Measurements from ENCODE around the gene ASB2.

DNA sequence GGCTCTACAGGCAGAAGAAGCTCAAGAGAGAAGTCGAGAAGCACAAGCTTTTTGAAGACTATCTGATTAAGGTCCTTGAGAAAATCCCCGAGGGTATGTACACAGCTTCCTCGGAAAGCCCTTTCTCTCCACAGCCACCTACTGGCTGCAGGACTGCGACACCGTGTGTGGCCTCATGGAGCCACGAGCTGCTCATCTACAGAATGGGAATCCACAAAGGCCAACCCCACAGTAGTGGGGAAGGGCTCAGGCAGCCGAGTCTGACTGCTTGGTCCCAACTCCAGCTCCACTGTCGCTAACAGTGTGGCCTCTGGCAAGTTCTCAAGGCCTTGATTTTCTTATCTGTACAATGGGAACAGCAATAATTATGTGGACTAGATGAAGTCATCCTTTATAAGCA, 23.2 kb upstream of the ASB2 start:
- TF ChIP-seq, protein P1, sequence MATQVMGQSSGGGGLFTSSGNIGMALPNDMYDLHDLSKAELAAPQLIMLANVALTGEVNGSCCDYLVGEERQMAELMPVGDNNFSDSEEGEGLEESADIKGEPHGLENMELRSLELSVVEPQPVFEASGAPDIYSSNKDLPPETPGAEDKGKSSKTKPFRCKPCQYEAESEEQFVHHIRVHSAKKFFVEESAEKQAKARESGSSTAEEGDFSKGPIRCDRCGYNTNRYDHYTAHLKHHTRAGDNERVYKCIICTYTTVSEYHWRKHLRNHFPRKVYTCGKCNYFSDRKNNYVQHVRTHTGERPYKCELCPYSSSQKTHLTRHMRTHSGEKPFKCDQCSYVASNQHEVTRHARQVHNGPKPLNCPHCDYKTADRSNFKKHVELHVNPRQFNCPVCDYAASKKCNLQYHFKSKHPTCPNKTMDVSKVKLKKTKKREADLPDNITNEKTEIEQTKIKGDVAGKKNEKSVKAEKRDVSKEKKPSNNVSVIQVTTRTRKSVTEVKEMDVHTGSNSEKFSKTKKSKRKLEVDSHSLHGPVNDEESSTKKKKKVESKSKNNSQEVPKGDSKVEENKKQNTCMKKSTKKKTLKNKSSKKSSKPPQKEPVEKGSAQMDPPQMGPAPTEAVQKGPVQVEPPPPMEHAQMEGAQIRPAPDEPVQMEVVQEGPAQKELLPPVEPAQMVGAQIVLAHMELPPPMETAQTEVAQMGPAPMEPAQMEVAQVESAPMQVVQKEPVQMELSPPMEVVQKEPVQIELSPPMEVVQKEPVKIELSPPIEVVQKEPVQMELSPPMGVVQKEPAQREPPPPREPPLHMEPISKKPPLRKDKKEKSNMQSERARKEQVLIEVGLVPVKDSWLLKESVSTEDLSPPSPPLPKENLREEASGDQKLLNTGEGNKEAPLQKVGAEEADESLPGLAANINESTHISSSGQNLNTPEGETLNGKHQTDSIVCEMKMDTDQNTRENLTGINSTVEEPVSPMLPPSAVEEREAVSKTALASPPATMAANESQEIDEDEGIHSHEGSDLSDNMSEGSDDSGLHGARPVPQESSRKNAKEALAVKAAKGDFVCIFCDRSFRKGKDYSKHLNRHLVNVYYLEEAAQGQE (IDR thresholded peaks at IDR 0.05; ENCODE audit: insufficient replicate concordance, low read depth), result no peak
- TF ChIP-seq, protein P2, sequence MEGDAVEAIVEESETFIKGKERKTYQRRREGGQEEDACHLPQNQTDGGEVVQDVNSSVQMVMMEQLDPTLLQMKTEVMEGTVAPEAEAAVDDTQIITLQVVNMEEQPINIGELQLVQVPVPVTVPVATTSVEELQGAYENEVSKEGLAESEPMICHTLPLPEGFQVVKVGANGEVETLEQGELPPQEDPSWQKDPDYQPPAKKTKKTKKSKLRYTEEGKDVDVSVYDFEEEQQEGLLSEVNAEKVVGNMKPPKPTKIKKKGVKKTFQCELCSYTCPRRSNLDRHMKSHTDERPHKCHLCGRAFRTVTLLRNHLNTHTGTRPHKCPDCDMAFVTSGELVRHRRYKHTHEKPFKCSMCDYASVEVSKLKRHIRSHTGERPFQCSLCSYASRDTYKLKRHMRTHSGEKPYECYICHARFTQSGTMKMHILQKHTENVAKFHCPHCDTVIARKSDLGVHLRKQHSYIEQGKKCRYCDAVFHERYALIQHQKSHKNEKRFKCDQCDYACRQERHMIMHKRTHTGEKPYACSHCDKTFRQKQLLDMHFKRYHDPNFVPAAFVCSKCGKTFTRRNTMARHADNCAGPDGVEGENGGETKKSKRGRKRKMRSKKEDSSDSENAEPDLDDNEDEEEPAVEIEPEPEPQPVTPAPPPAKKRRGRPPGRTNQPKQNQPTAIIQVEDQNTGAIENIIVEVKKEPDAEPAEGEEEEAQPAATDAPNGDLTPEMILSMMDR (IDR thresholded peaks at IDR 0.05; ENCODE audit: insufficient read depth, low read length), result no peak
- no peak for TF ChIP-seq POLR2AphosphoS5 (IDR thresholded peaks at IDR 0.05; ENCODE audit: low read depth)
- TF ChIP-seq GABPA (IDR thresholded peaks at IDR 0.05; ENCODE audit: low read depth), result no peak
- TF ChIP-seq SPI1 (IDR thresholded peaks at IDR 0.05; ENCODE audit: borderline replicate concordance, low read depth), result no peak

Measured in HL-60 (cell line).